NOMO-1 treated with DMSO at 0.1 percent for 48 hours (cell line): ENCODE results near the gene ABCA13.

ENCODE experiments used
- DNase-seq: peaks from one replicate; lab custom pipeline; 2025; ENCODE audit not compliant: unreplicated experiment; lab: John Stamatoyannopoulos, UW

The ABCA13 gene

GRCh38 chr7:48296966-48297365 lies 125.7 kb downstream of the ABCA13 start:
- DNase-seq, result no peak

- DNase-seq, result peak; percentile 15
Observed at GRCh38 chr7:48298779-48299178, 127.5 kb downstream of the ABCA13 start.

- DNase-seq, result peak; percentile 67
Observed at GRCh38 chr7:48299580-48300169, 128.4 kb downstream of the ABCA13 start.

GRCh38 chr7:48300301-48300700 lies 129.0 kb downstream of the ABCA13 start:
- DNase-seq, result no peak

- no peak for DNase-seq
Observed at GRCh38 chr7:48301201-48301600, 129.9 kb downstream of the ABCA13 start.

GRCh38 chr7:48304641-48305040 lies 133.4 kb downstream of the ABCA13 start:
- DNase-seq, result no peak

- DNase-seq, result no peak
Observed at GRCh38 chr7:48305661-48306060, 134.4 kb downstream of the ABCA13 start.

GRCh38 chr7:48307041-48307714 lies 135.9 kb downstream of the ABCA13 start:
- DNase-seq, result no peak

GRCh38 chr7:48309720-48310119 lies 138.5 kb downstream of the ABCA13 start:
- no peak for DNase-seq

- no peak for DNase-seq
Observed at GRCh38 chr7:48311464-48312100, 140.3 kb downstream of the ABCA13 start.

GRCh38 chr7:48312151-48312550 lies 140.9 kb downstream of the ABCA13 start:
- no peak for DNase-seq

- no peak for DNase-seq
Observed at GRCh38 chr7:48316768-48317167, 145.5 kb downstream of the ABCA13 start.

- no peak for DNase-seq
Observed at GRCh38 chr7:48317360-48317759, 146.1 kb downstream of the ABCA13 start.

- DNase-seq, result no peak
Observed at GRCh38 chr7:48321319-48322010, 150.2 kb downstream of the ABCA13 start.

- peak; percentile 12 for DNase-seq
Observed at GRCh38 chr7:48337012-48337621, 165.9 kb downstream of the ABCA13 start.

- DNase-seq, result no peak
Observed at GRCh38 chr7:48337781-48338180, 166.5 kb downstream of the ABCA13 start.

GRCh38 chr7:48347230-48347825 lies 176.1 kb downstream of the ABCA13 start:
- DNase-seq, result no peak

- peak; percentile 81 for DNase-seq
Observed at GRCh38 chr7:48350515-48350914, 179.3 kb downstream of the ABCA13 start.

- peak; percentile 2 for DNase-seq
Observed at GRCh38 chr7:48351900-48352299, 180.6 kb downstream of the ABCA13 start.

GRCh38 chr7:48355346-48355745 lies 184.1 kb downstream of the ABCA13 start:
- no peak for DNase-seq

- no peak for DNase-seq
Observed at GRCh38 chr7:48360574-48360973, 189.3 kb downstream of the ABCA13 start.
